ENCODE results near the gene ELOVL4.

GRCh38 chr6:79954849-79955248 lies 7.5 kb upstream of the ELOVL4 start:
- TF ChIP-seq CTCF (IDR thresholded peaks at IDR 0.05; ENCODE audit: borderline replicate concordance, extremely low read depth, low read length, poor library complexity, severe bottlenecking) (no peak), EZH2 (IDR thresholded peaks at IDR 0.05; ENCODE audit: borderline replicate concordance, low read depth, low read length, severe bottlenecking) (no peak)
